ENCODE data around the gene DYNC2LI1.

Gene DYNC2LI1

GRCh38 chr2:43825841-43826240 is 52.0 kb downstream of the DYNC2LI1 start:
- H3K4me3 ChIP-seq (ENCODE audit: insufficient read depth, low read depth, low read length) = no peak overlapping the region
- 89 to 94% methylated on average over 3 of the region's 3 CpGs for WGBS, 2 experiments
- H3K36me3 ChIP-seq (ENCODE audit: control insufficient read depth, insufficient read depth, low read length) = no peaks in the 10 kb centered on the region
- no peaks in the 10 kb centered on the region for H3K4me1 ChIP-seq (ENCODE audit: control insufficient read depth, insufficient read depth, low read length)
- no peak overlapping the region for H3K27ac ChIP-seq (ENCODE audit: insufficient read depth, low read depth, low read length, poor library complexity, severe bottlenecking)
- H3K27me3 ChIP-seq (ENCODE audit: control insufficient read depth, insufficient read depth, low read length, poor library complexity, severe bottlenecking) = peaks cover 5% of the 10 kb centered on the region
- no peaks in the 10 kb centered on the region for H3K9me3 ChIP-seq (ENCODE audit: control insufficient read depth, low read length)

- Histone ChIP-seq H3K27me3 (ENCODE audit: control insufficient read depth, insufficient read depth, low read length, poor library complexity, severe bottlenecking) (peaks cover 12% of the 10 kb centered on the region), H3K27ac (ENCODE audit: insufficient read depth, low read depth, low read length, poor library complexity, severe bottlenecking) (no peak overlapping the region), H3K9me3 (ENCODE audit: control insufficient read depth, low read length) (no peaks in the 10 kb centered on the region), H3K4me3 (ENCODE audit: insufficient read depth, low read depth, low read length) (no peak overlapping the region), H3K36me3 (ENCODE audit: control insufficient read depth, insufficient read depth, low read length) (no peaks in the 10 kb centered on the region), H3K4me1 (ENCODE audit: control insufficient read depth, insufficient read depth, low read length) (no peaks in the 10 kb centered on the region)
- 92 to 94% methylated on average over 17 of the region's 17 CpGs for WGBS, 2 experiments
Observed at GRCh38 chr2:43826305-43827250, 52.7 kb downstream of the DYNC2LI1 start.

GRCh38 chr2:43831543-43832294 is 57.9 kb downstream of the DYNC2LI1 start:
- Histone ChIP-seq H3K27ac (ENCODE audit: insufficient read depth, low read depth, low read length, poor library complexity, severe bottlenecking) (no peak overlapping the region), H3K4me3 (ENCODE audit: insufficient read depth, low read depth, low read length) (peak overlapping the region; percentile 35), H3K36me3 (ENCODE audit: control insufficient read depth, insufficient read depth, low read length) (no peaks in the 10 kb centered on the region), H3K9me3 (ENCODE audit: control insufficient read depth, low read length) (no peaks in the 10 kb centered on the region), H3K4me1 (ENCODE audit: control insufficient read depth, insufficient read depth, low read length) (no peaks in the 10 kb centered on the region), H3K27me3 (ENCODE audit: control insufficient read depth, insufficient read depth, low read length, poor library complexity, severe bottlenecking) (peaks cover 23% of the 10 kb centered on the region)
- 20 to 22% methylated on average over 54 of the region's 54 CpGs for WGBS, 2 experiments

- 66 to 68% methylated on average over 3 of the region's 3 CpGs for WGBS, 2 experiments
- Histone ChIP-seq H3K36me3 (ENCODE audit: control insufficient read depth, insufficient read depth, low read length) (no peaks in the 10 kb centered on the region), H3K27me3 (ENCODE audit: control insufficient read depth, insufficient read depth, low read length, poor library complexity, severe bottlenecking) (peaks cover 23% of the 10 kb centered on the region), H3K9me3 (ENCODE audit: control insufficient read depth, low read length) (no peaks in the 10 kb centered on the region), H3K27ac (ENCODE audit: insufficient read depth, low read depth, low read length, poor library complexity, severe bottlenecking) (no peak overlapping the region), H3K4me1 (ENCODE audit: control insufficient read depth, insufficient read depth, low read length) (no peaks in the 10 kb centered on the region), H3K4me3 (ENCODE audit: insufficient read depth, low read depth, low read length) (no peak overlapping the region)
Observed at GRCh38 chr2:43832457-43832856, 58.6 kb downstream of the DYNC2LI1 start.

- 88 to 94% methylated on average over 3 to 4 of the region's 4 CpGs for WGBS, 2 experiments
- Histone ChIP-seq H3K27ac (ENCODE audit: insufficient read depth, low read depth, low read length, poor library complexity, severe bottlenecking) (no peak overlapping the region), H3K9me3 (ENCODE audit: control insufficient read depth, low read length) (no peaks in the 10 kb centered on the region), H3K4me1 (ENCODE audit: control insufficient read depth, insufficient read depth, low read length) (no peaks in the 10 kb centered on the region), H3K4me3 (ENCODE audit: insufficient read depth, low read depth, low read length) (no peak overlapping the region), H3K36me3 (ENCODE audit: control insufficient read depth, insufficient read depth, low read length) (no peaks in the 10 kb centered on the region), H3K27me3 (ENCODE audit: control insufficient read depth, insufficient read depth, low read length, poor library complexity, severe bottlenecking) (peaks cover 6% of the 10 kb centered on the region)
Observed at GRCh38 chr2:43837033-43837432, 63.2 kb downstream of the DYNC2LI1 start.

- H3K27ac ChIP-seq (ENCODE audit: insufficient read depth, low read depth, low read length, poor library complexity, severe bottlenecking) = no peak overlapping the region
- no peaks in the 10 kb centered on the region for H3K4me1 ChIP-seq (ENCODE audit: control insufficient read depth, insufficient read depth, low read length)
- H3K9me3 ChIP-seq (ENCODE audit: control insufficient read depth, low read length) = no peaks in the 10 kb centered on the region
- H3K36me3 ChIP-seq (ENCODE audit: control insufficient read depth, insufficient read depth, low read length) = no peaks in the 10 kb centered on the region
- H3K27me3 ChIP-seq (ENCODE audit: control insufficient read depth, insufficient read depth, low read length, poor library complexity, severe bottlenecking) = no peaks in the 10 kb centered on the region
- no peak overlapping the region for H3K4me3 ChIP-seq (ENCODE audit: insufficient read depth, low read depth, low read length)
- WGBS, 2 experiments = 91 to 92% methylated on average over 21 of the region's 21 CpGs
Observed at GRCh38 chr2:43837831-43838559, 64.2 kb downstream of the DYNC2LI1 start.

GRCh38 chr2:43838560-43839267 is 64.9 kb downstream of the DYNC2LI1 start, which contains the start of the genes ABCG5 and ABCG8:
TSS of gene ABCG5 (minus strand) at chr2:43838839. CDS start at chr2:43838679, 160 bp downstream.
TSS of gene ABCG8 (plus strand) at chr2:43838971. CDS start at chr2:43839054, 83 bp downstream.
- no peaks in the 10 kb centered on the region for H3K4me1 ChIP-seq (ENCODE audit: control insufficient read depth, insufficient read depth, low read length)
- H3K36me3 ChIP-seq (ENCODE audit: control insufficient read depth, insufficient read depth, low read length) = no peaks in the 10 kb centered on the region
- WGBS, 2 experiments = 92 to 93% methylated on average over 20 of the region's 20 CpGs
- no peak within 1 kb of the TSS for H3K27ac ChIP-seq (ENCODE audit: insufficient read depth, low read depth, low read length, poor library complexity, severe bottlenecking)
- H3K9me3 ChIP-seq (ENCODE audit: control insufficient read depth, low read length) = no peaks in the 10 kb centered on the region
- no peak within 1 kb of the TSS for H3K4me3 ChIP-seq (ENCODE audit: insufficient read depth, low read depth, low read length)
- no peaks in the 10 kb centered on the region for H3K27me3 ChIP-seq (ENCODE audit: control insufficient read depth, insufficient read depth, low read length, poor library complexity, severe bottlenecking)

GRCh38 chr2:43839776-43840564 is 66.1 kb downstream of the DYNC2LI1 start:
- Histone ChIP-seq H3K27me3 (ENCODE audit: control insufficient read depth, insufficient read depth, low read length, poor library complexity, severe bottlenecking) (no peaks in the 10 kb centered on the region), H3K4me1 (ENCODE audit: control insufficient read depth, insufficient read depth, low read length) (no peaks in the 10 kb centered on the region)
- 74 to 82% methylated on average over 12 to 13 of the region's 14 CpGs for WGBS, 2 experiments

GRCh38 chr2:43840965-43841364 is 67.1 kb downstream of the DYNC2LI1 start:
- H3K27ac ChIP-seq (ENCODE audit: insufficient read depth, low read depth, low read length, poor library complexity, severe bottlenecking) = no peak overlapping the region
- WGBS, 2 experiments = 91 to 93% methylated on average over 5 of the region's 5 CpGs
- no peak overlapping the region for H3K4me3 ChIP-seq (ENCODE audit: insufficient read depth, low read depth, low read length)
- H3K4me1 ChIP-seq (ENCODE audit: control insufficient read depth, insufficient read depth, low read length) = no peaks in the 10 kb centered on the region
- no peaks in the 10 kb centered on the region for H3K36me3 ChIP-seq (ENCODE audit: control insufficient read depth, insufficient read depth, low read length)
- H3K27me3 ChIP-seq (ENCODE audit: control insufficient read depth, insufficient read depth, low read length, poor library complexity, severe bottlenecking) = no peaks in the 10 kb centered on the region
- no peaks in the 10 kb centered on the region for H3K9me3 ChIP-seq (ENCODE audit: control insufficient read depth, low read length)

More at GRCh38 chr2:43839776-43840564, 66.1 kb downstream of the DYNC2LI1 start:
- Histone ChIP-seq H3K9me3 (ENCODE audit: control insufficient read depth, low read length) (no peaks in the 10 kb centered on the region), H3K36me3 (ENCODE audit: control insufficient read depth, insufficient read depth, low read length) (no peaks in the 10 kb centered on the region), H3K27ac (ENCODE audit: insufficient read depth, low read depth, low read length, poor library complexity, severe bottlenecking) (no peak overlapping the region), H3K4me3 (ENCODE audit: insufficient read depth, low read depth, low read length) (no peak overlapping the region)

Measured in ectodermal cell (in vitro differentiated cells).